ENCODE data around the gene KRT12. TPM values are rescaled to one million over a fixed set of nuclear protein-coding genes. Genes with fewer than 3 reads are reported as not detected.

The KRT12 gene
- total and polyA plus RNA-seq, 4 donors = not detected

DNA sequence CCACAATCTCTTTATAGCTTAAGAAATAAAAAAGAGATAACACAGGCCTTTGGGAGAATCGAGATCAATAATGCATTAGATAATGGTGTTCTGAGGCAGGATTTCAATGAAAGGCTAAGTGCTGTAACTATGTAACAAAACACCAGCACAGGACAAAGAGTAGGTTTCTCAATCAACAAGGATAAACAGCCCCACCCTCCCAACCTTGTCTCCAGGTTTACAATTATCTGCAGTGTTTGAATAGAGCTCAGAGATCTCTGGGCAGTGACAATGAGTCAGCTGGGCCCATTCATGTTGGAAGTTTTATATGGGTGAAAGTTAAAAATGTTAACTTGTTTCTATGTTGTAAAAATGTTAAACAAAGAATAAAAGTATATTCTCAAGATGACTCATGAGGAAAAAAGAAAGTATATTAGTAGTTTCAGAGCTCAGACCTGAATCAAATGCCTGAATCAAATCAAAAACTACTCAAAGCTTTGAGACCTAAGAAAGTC, 35.0 kb upstream of the KRT12 start (continued):
- TF ChIP-seq REST (IDR thresholded peaks at IDR 0.05) = peak; percentile 31

DNA sequence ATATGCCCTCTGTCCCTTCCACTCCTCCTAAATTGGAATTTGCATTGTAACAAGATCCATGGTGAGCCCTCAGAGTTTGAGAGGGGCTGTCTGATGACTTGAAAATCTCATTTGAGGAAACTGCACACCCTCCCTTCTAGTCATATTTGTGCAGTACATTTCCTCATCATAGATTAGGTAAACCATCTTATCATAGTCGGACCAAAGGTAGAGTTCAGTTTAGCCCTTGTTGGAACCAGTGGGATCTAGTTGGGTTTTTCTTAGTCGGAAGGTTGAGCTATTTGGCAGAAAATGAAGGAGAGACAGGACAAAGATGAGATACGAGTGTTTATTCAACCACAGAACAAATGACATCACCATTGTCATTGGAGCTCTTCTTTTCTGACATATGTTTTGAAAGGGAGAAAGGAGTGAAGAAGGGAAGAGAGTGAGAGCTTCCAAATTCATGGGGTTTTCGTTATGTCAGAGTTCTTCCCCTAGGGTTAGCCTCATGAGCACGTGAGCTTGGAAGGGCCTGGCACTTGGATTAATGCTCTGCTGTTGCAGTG, 33.9 kb upstream of the KRT12 start:
- Histone ChIP-seq H3K27me3 (ENCODE audit: control insufficient read depth in 4 of 4, insufficient read depth in 4 of 4, low read length in 3 of 4) (peaks cover 0 to 6% (median 2%) of the 10 kb centered on the region in 4 donors), H3K4me1 (ENCODE audit: control insufficient read depth in 4 of 4, insufficient read depth in 4 of 4, low read length in 3 of 4) (peaks cover 0 to 2% (median 0%) of the 10 kb centered on the region in 4 donors), H3K9ac (ENCODE audit: low read depth in 1 of 2, low read length in 2 of 2) (no peak overlapping the region), H3K27ac (ENCODE audit: low read depth in 1 of 2, low read length in 2 of 2) (no peak overlapping the region), H3K9me3 (ENCODE audit: control insufficient read depth in 4 of 4, low read length in 3 of 4) (no peaks in the 10 kb centered on the region), H3K4me3 (ENCODE audit: low read depth in 1 of 3, low read length in 3 of 3) (no peak overlapping the region), H3K36me3 (ENCODE audit: control insufficient read depth in 4 of 4, insufficient read depth in 3 of 4, low read depth in 1 of 4, low read length in 3 of 4) (no peaks in the 10 kb centered on the region)
- 66% methylated on average over 5 of the region's 5 CpGs for WGBS
- DNase-seq (ENCODE audit: low spot score) = no peak
- no peak for TF ChIP-seq RAD21 (IDR thresholded peaks at IDR 0.05)
- TF ChIP-seq REST (IDR thresholded peaks at IDR 0.05) = no peak
- no peak for TF ChIP-seq RXRA (IDR thresholded peaks at IDR 0.05)
- no peak for TF ChIP-seq YY1 (IDR thresholded peaks at IDR 0.05)
- TF ChIP-seq EGR1 (IDR thresholded peaks at IDR 0.05; ENCODE audit: low read depth in 2 of 2) = no peak
- no peak for TF ChIP-seq TAF1 (conservative IDR thresholded peaks at IDR 0.05)
- TF ChIP-seq JUND (IDR thresholded peaks at IDR 0.05) = no peak
- TF ChIP-seq CTCF (IDR thresholded peaks at IDR 0.05; ENCODE audit: low read depth, low read length, missing input control) = no peak
- no peak for TF ChIP-seq HNF4A (conservative IDR thresholded peaks at IDR 0.05)
- no peak for TF ChIP-seq ATF3 (IDR thresholded peaks at IDR 0.05)
- TF ChIP-seq HNF4G (IDR thresholded peaks at IDR 0.05) = no peak
- no peak for TF ChIP-seq FOXA2 (IDR thresholded peaks at IDR 0.05)
- TF ChIP-seq SP1 (IDR thresholded peaks at IDR 0.05) = no peak
- TF ChIP-seq FOXA1 (IDR thresholded peaks at IDR 0.05) = no peak

All from liver (tissue), 9 donors.